GM12878 (cell line): ENCODE results near the gene GZF1. TPM values are rescaled to one million over a fixed set of nuclear protein-coding genes. Genes with fewer than 3 reads are reported as not detected.
"Not testable (repeated sequence)": the region's sequence is repeated elsewhere in the genome, so short reads cannot be mapped to it uniquely, and the experiment has no call there.

Experiments used
- ATAC-seq: fragments of 200-7000 bp; cut with Tn5 transposase; 3 replicates; pipeline ENCODE4 v1.9.1; 2020; ENCODE audit warnings: mild to moderate bottlenecking, moderate library complexity
- BruUV-seq: library from RNA; stranded (reverse); fragments of 400-500 nt; replicated peaks from 2 replicates; lab custom pipeline; 2021; lab: Mats Ljungman, UMichigan
- CTCF ChIA-PET: fragments of 300-600 bp; sonication (Branson Sonifier 250); formaldehyde crosslinking; extraction: SDS; loops from one replicate; lab custom pipeline; 2021; ENCODE audit warnings: inconsistent platforms; lab: Yijun Ruan, JAX
- POLR2A ChIA-PET: fragments of 350-600 bp; formaldehyde crosslinking; extraction: SDS; loops from one replicate; lab custom pipeline; 2021; ENCODE audit warnings: inconsistent platforms; lab: Charles Lee
- RAD21 ChIA-PET: fragments of 300-600 bp; sonication (Branson Sonifier 250); formaldehyde crosslinking; loops from one replicate; lab custom pipeline; 2023; ENCODE audit warnings: antibody characterized with exemption; ENCODE audit not compliant: unreplicated experiment; lab: Charles Lee
- SMC1A ChIA-PET: fragments of 300-600 bp; sonication (Branson Sonifier 250); formaldehyde crosslinking; loops from one replicate; lab custom pipeline; 2023; ENCODE audit not compliant: unreplicated experiment, uncharacterized antibody; lab: Charles Lee
- DNase-seq: peaks from one replicate; pipeline ENCODE4 v3.0.0-alpha.2; 2011; ENCODE audit warnings: low read depth, low spot score
- FAIRE-seq: peaks from 3 replicates; lab custom pipeline; 2011; peaks lifted over from hg19 to GRCh38; lab: Jason Lieb, UNC
- H2AFZ ChIP-seq: 2 replicates; pipeline ENCODE4 v1.6.0; 2011; ENCODE audit warnings: low read depth, low read length, control low read depth; ENCODE audit not compliant: control insufficient read depth
- H3K27ac ChIP-seq: 2 replicates; pipeline ENCODE4 v1.5.1; 2011; ENCODE audit warnings: control low read depth; ENCODE audit not compliant: control insufficient read depth, insufficient read depth
- H3K27me3 ChIP-seq, 2 experiments: replicated peaks in 1 of 2; 2 replicates each; pipeline versions ENCODE4 v1.6.0 to v1.6.1; 2011; ENCODE audit warnings: low read length in 1 of 2; ENCODE audit not compliant: control insufficient read depth in 2 of 2, insufficient read depth in 2 of 2
- H3K36me3 ChIP-seq, 2 experiments: 2 replicates each; pipeline ENCODE4 v1.5.1; 2011; ENCODE audit warnings: low read length in 1 of 2; ENCODE audit not compliant: control insufficient read depth in 2 of 2, insufficient read depth in 2 of 2
- H3K4me1 ChIP-seq: 2 replicates; pipeline ENCODE4 v1.6.1; 2011; ENCODE audit warnings: mild to moderate bottlenecking, low read length, moderate library complexity, mixed read lengths; ENCODE audit not compliant: control insufficient read depth, insufficient read depth
- H3K4me2 ChIP-seq: 2 replicates; pipeline ENCODE4 v1.6.0; 2011; ENCODE audit warnings: control low read depth; ENCODE audit not compliant: control insufficient read depth, insufficient read depth
- H3K4me3 ChIP-seq: fragments of 200-600 bp; sonication (generic); 2 replicates; pipeline ENCODE4 v1.5.1; 2016
- H3K79me2 ChIP-seq: 2 replicates; pipeline ENCODE4 v1.6.0; 2011; ENCODE audit warnings: low read length; ENCODE audit not compliant: control insufficient read depth, insufficient read depth
- H3K9ac ChIP-seq: 2 replicates; pipeline ENCODE4 v1.8.0; 2011; ENCODE audit warnings: low read length, control low read depth, mixed read lengths; ENCODE audit not compliant: control insufficient read depth, insufficient read depth
- H3K9me3 ChIP-seq: replicated peaks from 3 replicates; pipeline ENCODE4 v1.5.1; 2011; ENCODE audit warnings: mild to moderate bottlenecking, low read length; ENCODE audit not compliant: control insufficient read depth, insufficient read depth
- H4K20me1 ChIP-seq: 2 replicates; pipeline ENCODE4 v1.6.0; 2011; ENCODE audit not compliant: control insufficient read depth, insufficient read depth
- PML ChIP-seq: IDR thresholded peaks from 2 replicates; pipeline ENCODE4 v1.6.1; 2012; ENCODE audit warnings: low read length, inconsistent platforms
- RAD21 ChIP-seq: IDR thresholded peaks from 2 replicates; pipeline ENCODE4 v1.6.1; 2011; ENCODE audit warnings: mild to moderate bottlenecking, low read depth, low read length, moderate library complexity; ENCODE audit not compliant: insufficient read depth
- ZBED1 ChIP-seq: IDR thresholded peaks from 2 replicates; pipeline ENCODE4 v1.6.1; 2016; ENCODE audit warnings: borderline replicate concordance
- WGBS: methylation state at CpG from one replicate; pipeline ENCODE4 v1.1.6; 2016; ENCODE audit warnings: low lambda C conversion rate; ENCODE audit not compliant: insufficient replicate concordance, insufficient coverage; ENCODE audit errors: missing lambda C conversion rate; 5-methylcytosine and 5-hydroxymethylcytosine counted together
- in situ Hi-C: fragments of 300-500 bp; cut with MboI; formaldehyde crosslinking; loops from 9 replicates; pipeline ENCODE4 v1.14.3; 2018; ENCODE audit warnings: mixed read lengths
- intact Hi-C: fragments of 100-400 bp; cut with micrococcal nuclease; formaldehyde crosslinking; loops from one replicate; pipeline ENCODE4 v1.14.2; 2022; ENCODE audit not compliant: unreplicated experiment
- polyA plus RNA-seq, 11 experiments: library from polyadenylated mRNA; depleted of rRNA in 4 of 11; unstranded in 6 of 11; stranded (reverse) in 5 of 11; fragments of >200 nt; fragmentation: Nextera tagmentation in 4 of 11; fragmentation: Illumina TruSeq in 1 of 11; extraction: Ambion mirVana in 4 of 11; extraction: Trizol in 1 of 11; gene quantifications; 1 replicate in 1 of 11; 2 replicates in 10 of 11; pipeline versions ENCODE4 v1.2.1 to v1.2.3, GENCODE V29; 2011 to 2016; ENCODE audit warnings: inconsistent platforms in 2 of 11, missing spikeins in 2 of 11, low read depth in 1 of 11
- total RNA-seq, 4 experiments: library from RNA; depleted of rRNA in 3 of 4; stranded (reverse); fragments of >200 nt in 3 of 4; fragmentation: Illumina TruSeq in 1 of 4; extraction: Trizol in 1 of 4; gene quantifications; 2 replicates each; pipeline versions ENCODE4 v1.2.1 to v1.2.3, GENCODE V29; 2013 to 2021

The GZF1 gene
- total and polyA plus RNA-seq, 10 of the 15 experiments (the other 5 are each of a cell fraction or from before 2014, with no cell fraction given), result 2.2 to 19.5 (median 9.7) TPM

DNA sequence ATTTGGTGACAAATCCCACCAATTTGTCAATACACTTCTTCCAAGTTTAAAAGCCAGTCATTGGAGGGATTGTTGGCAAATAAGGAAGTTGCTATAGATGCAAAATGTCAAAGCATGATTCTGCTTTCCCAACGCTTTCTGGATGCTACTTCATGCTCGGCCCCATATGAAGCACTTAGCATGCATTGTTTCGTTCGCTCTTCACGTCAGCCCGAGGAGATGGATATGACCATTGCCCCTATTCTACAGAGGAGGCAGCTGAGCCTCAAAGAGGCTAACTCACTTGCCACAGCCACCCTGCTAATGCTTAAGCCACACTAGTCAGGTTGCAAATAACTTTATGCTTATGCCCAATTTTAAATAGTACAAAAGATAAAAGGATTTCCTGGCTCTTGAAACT, 14.2 kb upstream of the GZF1 start:
- WGBS, result 95% methylated on average over 6 of the region's 6 CpGs
- POLR2A ChIA-PET, result no interaction called here
- H3K9ac ChIP-seq, result no peak overlapping the region
- intact Hi-C loops (loop anchor here (10.0 kb wide), 1 partner anchor 293 kb away; no protein-coding TSS in a partner anchor), in situ Hi-C loops (no loop called here)
- RAD21 ChIA-PET, result interaction anchor here (1.5 kb wide), 1 partner anchor 99 kb away, joined by 3 read pairs; no protein-coding TSS in a partner anchor
- ATAC-seq (no peak), FAIRE-seq (no peak), DNase-seq (no peak)
- no peaks in the 10 kb centered on the region for H4K20me1 ChIP-seq
- CTCF ChIA-PET, result interaction anchor here (1.5 kb wide), 1 partner anchor 99 kb away, joined by 4 read pairs; no protein-coding TSS in a partner anchor
- no peak overlapping the region for H3K4me3 ChIP-seq
- H3K4me1 ChIP-seq, result peaks cover 4% of the 10 kb centered on the region
- no peaks in the 10 kb centered on the region for H3K9me3 ChIP-seq
- no peak for TF ChIP-seq RAD21
- no peak for TF ChIP-seq PML
- TF ChIP-seq ZBED1, result no peak
- no peaks in the 10 kb centered on the region for H3K27me3 ChIP-seq
- no peak overlapping the region for H3K27ac ChIP-seq
- no peaks in the 10 kb centered on the region for H3K36me3 ChIP-seq
- SMC1A ChIA-PET, result no interaction called here
- H2AFZ ChIP-seq, result no peak overlapping the region
- peaks cover 22% of the 10 kb centered on the region for H3K79me2 ChIP-seq
- no TSS peak for BruUV-seq
- no peak overlapping the region for H3K4me2 ChIP-seq

DNA sequence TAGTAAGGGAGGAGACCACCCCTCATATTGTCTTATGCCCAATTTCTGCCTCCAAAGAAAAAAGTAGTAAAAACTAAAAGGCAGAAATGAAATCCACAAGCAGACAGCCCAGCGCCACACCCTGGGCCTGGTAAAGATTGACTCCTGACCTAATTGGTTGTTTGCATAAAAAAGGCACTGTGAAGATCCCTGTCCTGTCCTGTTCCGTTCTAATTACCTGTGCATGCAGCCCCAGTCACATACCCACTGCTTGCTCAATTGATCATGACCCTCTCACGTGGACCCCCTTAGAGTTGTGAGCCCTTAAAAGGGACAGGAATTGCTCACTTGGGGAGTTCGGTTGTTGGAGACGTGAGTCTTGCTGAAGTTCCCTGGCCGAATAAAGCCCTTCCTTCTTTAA, 13.5 kb upstream of the GZF1 start:
- H4K20me1 ChIP-seq, H3K36me3 ChIP-seq, FAIRE-seq, ATAC-seq, H3K4me1 ChIP-seq, H2AFZ ChIP-seq, DNase-seq, BruUV-seq, H3K27ac ChIP-seq, H3K4me2 ChIP-seq, POLR2A ChIA-PET, H3K27me3 ChIP-seq, H3K9me3 ChIP-seq, H3K4me3 ChIP-seq, in situ Hi-C loops, H3K9ac ChIP-seq, RAD21 ChIA-PET: not testable (repeated sequence)
- WGBS, result 75% methylated on average over 6 of the region's 6 CpGs
- H3K79me2 ChIP-seq, result peaks cover 28% of the 10 kb centered on the region
- ChIA-PET CTCF (interaction anchor here (1.7 to 3.5 kb wide), 3 partner anchors 8 to 70 kb away, joined by 6 to 56 read pairs (median 12); partner anchors contain the start of gene NAPB), SMC1A (interaction anchor here (1.7 kb wide), 1 partner anchor 97 kb away, joined by 8 read pairs; no protein-coding TSS in a partner anchor)
- intact Hi-C loops, result loop anchor here (10.0 kb wide), 1 partner anchor 294 kb away; no protein-coding TSS in a partner anchor
